ENCODE results near the gene ITFG1. TPM values are rescaled to one million over a fixed set of nuclear protein-coding genes. Genes with fewer than 3 reads are reported as not detected.

The ITFG1 gene
- total RNA-seq, 4 donors from 2014 or later, result 12.9 to 100 (median 60.8) TPM

DNA sequence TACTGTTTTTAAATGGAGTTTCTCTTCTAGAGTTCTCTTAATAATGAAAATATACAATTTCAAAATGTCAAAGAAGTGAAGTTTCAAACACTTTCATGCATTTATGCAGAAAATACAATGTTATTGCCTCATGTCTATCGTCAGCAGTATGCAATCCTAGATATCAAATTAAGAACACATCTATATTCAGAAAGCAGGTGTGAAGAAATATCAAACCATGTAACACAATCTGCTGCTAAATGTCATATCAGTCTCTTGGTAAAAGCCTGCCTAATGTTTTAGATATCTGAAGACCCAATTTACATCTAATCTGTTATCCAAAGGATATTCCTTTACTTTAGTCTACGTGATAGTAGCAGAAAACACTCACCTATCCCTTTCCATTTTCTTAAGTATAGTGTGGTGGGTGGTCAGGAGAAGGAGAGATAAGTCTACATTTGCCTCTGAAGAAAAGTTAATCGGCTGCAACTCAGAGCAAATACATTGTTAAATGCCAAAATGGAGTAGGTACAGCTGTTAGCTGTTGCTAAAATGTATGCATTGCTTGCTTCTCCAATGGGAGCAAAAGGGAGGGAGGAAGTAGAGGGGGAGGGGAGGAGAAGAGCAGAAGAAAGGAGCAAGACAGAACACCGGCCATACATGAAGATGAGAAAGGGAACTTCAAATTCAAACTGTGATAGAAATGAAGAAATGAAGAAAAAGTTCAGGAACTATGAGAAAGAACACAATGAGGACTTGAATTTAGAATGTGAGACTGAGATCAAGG, 64.9 kb downstream of the ITFG1 start:
- intact Hi-C loops (cut with DNase I; ENCODE audit: low total_unique reads) (no loop called here), in situ Hi-C loops (cut with MboI; ENCODE audit: low pct_ligation_motif_present in 1 of 4, low pct_unique_long_range_greater_than_20kb in 1 of 4, low sequenced_read_pairs in 3 of 4) (no loop called here)
- Histone ChIP-seq H3K4me1 (no peaks in the 10 kb centered on the region), H3K27me3 (no peaks in the 10 kb centered on the region), H3K27ac (no peak overlapping the region), H3K36me3 (no peaks in the 10 kb centered on the region), H3K4me3 (no peak overlapping the region), H3K9me3 (no peaks in the 10 kb centered on the region)
- WGBS, 2 donors (ENCODE audit: low coverage in 1 of 2), result 79 to 93% methylated on average over 3 to 4 of the region's 4 CpGs
- DNase-seq, result no peak
- TF ChIP-seq CTCF (IDR thresholded peaks at IDR 0.05) (no peak), POLR2A (IDR thresholded peaks at IDR 0.05) (no peak), POLR2AphosphoS5 (IDR thresholded peaks at IDR 0.05) (no peak), EP300 (IDR thresholded peaks at IDR 0.05; ENCODE audit: low read depth) (no peak)

- Histone ChIP-seq H3K27ac (no peak overlapping the region), H3K36me3 (no peaks in the 10 kb centered on the region), H3K9me3 (no peaks in the 10 kb centered on the region), H3K4me1 (no peaks in the 10 kb centered on the region), H3K4me3 (no peak overlapping the region), H3K27me3 (no peaks in the 10 kb centered on the region)
- 64 to 67% methylated on average over 8 of the region's 8 CpGs for WGBS, 2 donors (ENCODE audit: low coverage in 1 of 2)
- TF ChIP-seq POLR2A (IDR thresholded peaks at IDR 0.05) (no peak), EP300 (IDR thresholded peaks at IDR 0.05; ENCODE audit: low read depth) (no peak), POLR2AphosphoS5 (IDR thresholded peaks at IDR 0.05) (no peak), CTCF (IDR thresholded peaks at IDR 0.05) (no peak)
- DNase-seq, result no peak
- in situ Hi-C loops (cut with MboI; ENCODE audit: low pct_ligation_motif_present in 1 of 4, low pct_unique_long_range_greater_than_20kb in 1 of 4, low sequenced_read_pairs in 3 of 4) (no loop called here), intact Hi-C loops (cut with DNase I; ENCODE audit: low total_unique reads) (no loop called here)
Measured at GRCh38 chr16:47392081-47392480, 68.8 kb downstream of the ITFG1 start.

GRCh38 chr16:47388705-47389104, 72.2 kb downstream of the ITFG1 start:
- intact Hi-C loops (cut with DNase I; ENCODE audit: low total_unique reads), result no loop called here
- DNase-seq, result no peak
- Histone ChIP-seq H3K27me3 (no peaks in the 10 kb centered on the region), H3K4me3 (no peak overlapping the region), H3K36me3 (no peaks in the 10 kb centered on the region), H3K27ac (no peak overlapping the region), H3K4me1 (no peaks in the 10 kb centered on the region), H3K9me3 (no peaks in the 10 kb centered on the region)
- 89% methylated on average over 4 of the region's 4 CpGs for WGBS, 2 donors (ENCODE audit: low coverage in 1 of 2)
- TF ChIP-seq EP300 (IDR thresholded peaks at IDR 0.05; ENCODE audit: low read depth), result no peak
- no peak for TF ChIP-seq CTCF (IDR thresholded peaks at IDR 0.05)
- TF ChIP-seq POLR2AphosphoS5 (IDR thresholded peaks at IDR 0.05), result no peak
- TF ChIP-seq POLR2A (IDR thresholded peaks at IDR 0.05), result no peak
- in situ Hi-C loops (cut with MboI; ENCODE audit: low pct_ligation_motif_present in 1 of 4, low pct_unique_long_range_greater_than_20kb in 1 of 4, low sequenced_read_pairs in 3 of 4), result no loop called here

GRCh38 chr16:47387026-47387734, 73.7 kb downstream of the ITFG1 start:
- no peak overlapping the region for H3K4me3 ChIP-seq
- in situ Hi-C loops (cut with MboI; ENCODE audit: low pct_ligation_motif_present in 1 of 4, low pct_unique_long_range_greater_than_20kb in 1 of 4, low sequenced_read_pairs in 3 of 4) (no loop called here), intact Hi-C loops (cut with DNase I; ENCODE audit: low total_unique reads) (no loop called here)
- no peak overlapping the region for H3K27ac ChIP-seq
- TF ChIP-seq CTCF (IDR thresholded peaks at IDR 0.05), result no peak
- no peak for TF ChIP-seq POLR2A (IDR thresholded peaks at IDR 0.05)
- no peak for TF ChIP-seq POLR2AphosphoS5 (IDR thresholded peaks at IDR 0.05)
- TF ChIP-seq EP300 (IDR thresholded peaks at IDR 0.05; ENCODE audit: low read depth), result no peak
- no peaks in the 10 kb centered on the region for H3K27me3 ChIP-seq
- DNase-seq, result no peak
- 61 to 69% methylated on average over 2 to 3 of the region's 3 CpGs for WGBS, 2 donors (ENCODE audit: low coverage in 1 of 2)
- no peaks in the 10 kb centered on the region for H3K4me1 ChIP-seq
- no peaks in the 10 kb centered on the region for H3K9me3 ChIP-seq
- no peaks in the 10 kb centered on the region for H3K36me3 ChIP-seq

All from transverse colon (tissue), 4 donors.